Nephron (organoid): ENCODE measurements around the gene PCSK5.
"Not testable (repeated sequence)": the region's sequence is repeated elsewhere in the genome, so short reads cannot be mapped to it uniquely, and the experiment has no call there.

Experiments
- H3K27ac Mint-ChIP-seq, 3 experiments: 2 replicates each; pipeline ENCODE4 v1.8.0; 2020; ENCODE audit warnings: mixed read lengths in 3 of 3, mild to moderate bottlenecking in 2 of 3, moderate library complexity in 1 of 3
- H3K27me3 Mint-ChIP-seq: 2 replicates; pipeline ENCODE4 v1.8.0; 2021; ENCODE audit warnings: low read depth, mild to moderate bottlenecking, moderate library complexity, mixed read lengths
- H3K36me3 Mint-ChIP-seq: 2 replicates; pipeline ENCODE4 v1.8.0; 2020; ENCODE audit warnings: low read depth, mixed read lengths
- H3K4me1 Mint-ChIP-seq: 2 replicates; pipeline ENCODE4 v1.8.0; 2020; ENCODE audit warnings: mixed read lengths
- H3K4me3 Mint-ChIP-seq, 3 experiments: 2 replicates each; pipeline ENCODE4 v1.8.0; 2020; ENCODE audit warnings: mild to moderate bottlenecking in 3 of 3, mixed read lengths in 3 of 3, moderate library complexity in 2 of 3
- H3K9me3 Mint-ChIP-seq: 2 replicates; pipeline ENCODE4 v1.8.0; 2020; ENCODE audit warnings: mixed read lengths
- TF ChIP-seq, protein P1 (sequence below), 3 experiments: fragments of 200-600 bp; sonication (generic); IDR thresholded peaks; one replicate each; pipeline ENCODE4 v1.5.0; 2021; ENCODE audit warnings: antibody characterized with exemption in 3 of 3; ENCODE audit not compliant: unreplicated experiment in 3 of 3

Gene PCSK5

DNA sequence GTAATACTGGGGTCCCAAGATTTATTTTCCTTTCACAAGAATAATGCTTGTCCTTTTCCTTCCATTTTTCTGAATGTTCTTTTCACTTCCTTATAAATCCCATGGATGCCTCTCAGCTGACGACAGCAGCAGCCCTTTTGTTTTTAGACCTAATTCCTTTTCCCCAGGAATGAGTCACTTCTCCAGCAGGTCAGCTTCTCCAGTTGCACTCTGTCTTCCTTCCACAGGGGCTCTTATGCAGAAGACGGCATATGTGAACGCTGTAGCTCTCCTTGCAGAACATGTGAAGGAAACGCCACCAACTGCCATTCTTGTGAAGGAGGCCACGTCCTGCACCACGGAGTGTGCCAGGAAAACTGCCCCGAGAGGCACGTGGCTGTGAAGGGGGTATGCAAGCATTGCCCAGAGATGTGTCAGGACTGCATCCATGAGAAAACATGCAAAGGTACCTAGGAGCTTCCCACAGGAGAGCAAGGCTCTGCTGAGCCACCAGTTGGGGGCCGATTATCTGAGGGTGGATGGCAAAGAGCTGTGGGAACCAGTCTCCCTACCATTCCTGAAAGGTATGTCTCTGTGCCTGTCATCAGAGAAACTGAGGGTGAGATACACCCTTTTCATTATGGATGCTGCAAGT, 430.8 kb downstream of the PCSK5 start:
- no peak overlapping the region for H3K4me3 Mint-ChIP-seq
- H3K27ac Mint-ChIP-seq = peak overlapping the region in 1 of 3 experiments; percentile 2
- no peaks in the 10 kb centered on the region for H3K9me3 Mint-ChIP-seq
- H3K36me3 Mint-ChIP-seq = no peaks in the 10 kb centered on the region
- TF ChIP-seq, protein P1, sequence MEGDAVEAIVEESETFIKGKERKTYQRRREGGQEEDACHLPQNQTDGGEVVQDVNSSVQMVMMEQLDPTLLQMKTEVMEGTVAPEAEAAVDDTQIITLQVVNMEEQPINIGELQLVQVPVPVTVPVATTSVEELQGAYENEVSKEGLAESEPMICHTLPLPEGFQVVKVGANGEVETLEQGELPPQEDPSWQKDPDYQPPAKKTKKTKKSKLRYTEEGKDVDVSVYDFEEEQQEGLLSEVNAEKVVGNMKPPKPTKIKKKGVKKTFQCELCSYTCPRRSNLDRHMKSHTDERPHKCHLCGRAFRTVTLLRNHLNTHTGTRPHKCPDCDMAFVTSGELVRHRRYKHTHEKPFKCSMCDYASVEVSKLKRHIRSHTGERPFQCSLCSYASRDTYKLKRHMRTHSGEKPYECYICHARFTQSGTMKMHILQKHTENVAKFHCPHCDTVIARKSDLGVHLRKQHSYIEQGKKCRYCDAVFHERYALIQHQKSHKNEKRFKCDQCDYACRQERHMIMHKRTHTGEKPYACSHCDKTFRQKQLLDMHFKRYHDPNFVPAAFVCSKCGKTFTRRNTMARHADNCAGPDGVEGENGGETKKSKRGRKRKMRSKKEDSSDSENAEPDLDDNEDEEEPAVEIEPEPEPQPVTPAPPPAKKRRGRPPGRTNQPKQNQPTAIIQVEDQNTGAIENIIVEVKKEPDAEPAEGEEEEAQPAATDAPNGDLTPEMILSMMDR (IDR thresholded peaks at IDR 0.05; ENCODE audit: unreplicated experiment in 3 of 3) = no peak
- no peaks in the 10 kb centered on the region for H3K4me1 Mint-ChIP-seq
- peaks cover 11% of the 10 kb centered on the region for H3K27me3 Mint-ChIP-seq

GRCh38 chr9:76322810-76323209, 432.3 kb downstream of the PCSK5 start:
- no peak overlapping the region for H3K4me3 Mint-ChIP-seq
- no peaks in the 10 kb centered on the region for H3K4me1 Mint-ChIP-seq
- no peaks in the 10 kb centered on the region for H3K36me3 Mint-ChIP-seq
- H3K9me3 Mint-ChIP-seq = no peaks in the 10 kb centered on the region
- TF ChIP-seq, protein P1 (IDR thresholded peaks at IDR 0.05; ENCODE audit: unreplicated experiment in 3 of 3) = no peak
- no peak overlapping the region for H3K27ac Mint-ChIP-seq
- peaks cover 8% of the 10 kb centered on the region for H3K27me3 Mint-ChIP-seq

- TF ChIP-seq, protein P1 (IDR thresholded peaks at IDR 0.05; ENCODE audit: unreplicated experiment in 3 of 3) = no peak
- Mint-ChIP-seq H3K27me3 (peaks cover 8% of the 10 kb centered on the region), H3K27ac (no peak overlapping the region), H3K4me1 (no peaks in the 10 kb centered on the region), H3K36me3 (no peaks in the 10 kb centered on the region), H3K4me3 (no peak overlapping the region), H3K9me3 (no peaks in the 10 kb centered on the region)
Observed at GRCh38 chr9:76323490-76323889, 433.0 kb downstream of the PCSK5 start.

GRCh38 chr9:76324030-76324429, 433.6 kb downstream of the PCSK5 start:
- H3K27ac Mint-ChIP-seq, H3K4me3 Mint-ChIP-seq, H3K27me3 Mint-ChIP-seq, H3K36me3 Mint-ChIP-seq, H3K9me3 Mint-ChIP-seq, H3K4me1 Mint-ChIP-seq: not testable (repeated sequence)

- Mint-ChIP-seq H3K36me3 (peaks cover 9% of the 10 kb centered on the region), H3K9me3 (no peaks in the 10 kb centered on the region), H3K27ac (no peak overlapping the region), H3K4me3 (no peak overlapping the region), H3K4me1 (no peaks in the 10 kb centered on the region), H3K27me3 (peaks cover 5% of the 10 kb centered on the region)
- TF ChIP-seq, protein P1 (IDR thresholded peaks at IDR 0.05; ENCODE audit: unreplicated experiment in 3 of 3) = no peak
Observed at GRCh38 chr9:76330034-76330433, 439.6 kb downstream of the PCSK5 start.

GRCh38 chr9:76333388-76333787, 442.9 kb downstream of the PCSK5 start:
- peaks cover 5% of the 10 kb centered on the region for H3K27me3 Mint-ChIP-seq
- H3K4me3 Mint-ChIP-seq = no peak overlapping the region
- peaks cover 9% of the 10 kb centered on the region for H3K36me3 Mint-ChIP-seq
- no peak overlapping the region for H3K27ac Mint-ChIP-seq
- no peaks in the 10 kb centered on the region for H3K9me3 Mint-ChIP-seq
- H3K4me1 Mint-ChIP-seq = no peaks in the 10 kb centered on the region
- TF ChIP-seq, protein P1 (IDR thresholded peaks at IDR 0.05; ENCODE audit: unreplicated experiment in 3 of 3) = no peak
